Skin of body (tissue), 2 donors: Measurements from ENCODE around the gene DTHD1. TPM values are rescaled to one million over a fixed set of nuclear protein-coding genes. Genes with fewer than 3 reads are reported as not detected.

Experiments
- DNase-seq: peaks from one replicate; lab custom pipeline; 2025; lab: John Stamatoyannopoulos, UW
- total RNA-seq: library from RNA; depleted of rRNA; stranded (reverse); fragments of >200 nt; gene quantifications from one replicate; pipeline ENCODE4 v1.2.3, GENCODE V29; 2014

Gene DTHD1
- total RNA-seq, 1 donor from 2014 or later: 0.39 TPM

DNA sequence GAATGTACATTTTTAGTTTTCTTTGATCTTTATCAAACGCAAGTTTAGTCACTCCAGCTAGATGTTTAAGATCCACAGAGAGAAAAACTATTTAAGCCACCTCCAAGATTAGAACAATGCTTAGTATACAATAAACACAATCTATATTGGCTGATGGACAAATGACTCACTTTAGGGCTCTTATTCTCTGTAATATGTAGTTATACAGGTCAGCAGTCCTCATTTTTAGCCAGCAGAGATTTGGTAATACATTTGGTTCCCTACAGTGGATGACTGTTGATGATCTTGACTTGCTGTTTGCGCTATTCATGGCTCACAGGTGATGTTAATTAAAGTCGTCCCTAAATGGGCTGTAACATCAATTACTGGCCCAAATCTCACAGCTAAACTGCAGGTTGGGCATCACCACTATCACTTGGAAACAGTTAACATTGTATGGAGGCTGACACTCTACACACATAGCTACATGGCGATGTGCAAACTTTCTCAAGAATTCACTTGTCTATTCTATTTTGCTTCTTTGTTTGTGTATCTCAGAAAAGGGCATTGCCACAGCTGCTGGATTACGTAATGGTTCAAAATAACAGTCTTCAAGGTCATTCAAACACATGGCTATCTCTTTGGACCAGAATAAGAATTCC is 11.8 kb upstream of the DTHD1 start:
- DNase-seq: no peak

GRCh38 chr4:36273276-36273675 is 8.1 kb upstream of the DTHD1 start:
- DNase-seq: no peak

- DNase-seq: no peak
Observed at GRCh38 chr4:36274158-36274557, 7.3 kb upstream of the DTHD1 start.

GRCh38 chr4:36277533-36277932 is 3.9 kb upstream of the DTHD1 start:
- DNase-seq: no peak

DNA sequence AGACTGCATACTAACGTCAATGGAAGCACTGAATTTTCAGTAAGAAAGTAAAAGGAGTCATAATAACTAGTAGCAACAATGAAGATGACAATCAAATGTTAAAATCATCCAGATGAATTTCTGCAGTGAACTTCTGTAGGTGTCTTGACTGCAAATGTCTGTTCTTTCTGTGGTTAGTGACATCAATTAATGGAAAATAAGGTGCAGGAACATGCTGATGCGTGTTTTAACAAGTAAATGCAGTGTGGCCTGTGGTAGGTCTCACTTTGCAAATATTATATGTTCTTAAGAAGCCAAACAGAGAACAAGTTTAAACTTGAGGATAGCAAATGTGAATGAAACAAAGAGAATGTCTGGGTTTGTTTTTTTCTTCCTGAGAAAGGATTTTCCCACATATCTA is 2.6 kb upstream of the DTHD1 start:
- DNase-seq: no peak

GRCh38 chr4:36280555-36280954 is 861 bp upstream of the DTHD1 start:
- no peak for DNase-seq

DNA sequence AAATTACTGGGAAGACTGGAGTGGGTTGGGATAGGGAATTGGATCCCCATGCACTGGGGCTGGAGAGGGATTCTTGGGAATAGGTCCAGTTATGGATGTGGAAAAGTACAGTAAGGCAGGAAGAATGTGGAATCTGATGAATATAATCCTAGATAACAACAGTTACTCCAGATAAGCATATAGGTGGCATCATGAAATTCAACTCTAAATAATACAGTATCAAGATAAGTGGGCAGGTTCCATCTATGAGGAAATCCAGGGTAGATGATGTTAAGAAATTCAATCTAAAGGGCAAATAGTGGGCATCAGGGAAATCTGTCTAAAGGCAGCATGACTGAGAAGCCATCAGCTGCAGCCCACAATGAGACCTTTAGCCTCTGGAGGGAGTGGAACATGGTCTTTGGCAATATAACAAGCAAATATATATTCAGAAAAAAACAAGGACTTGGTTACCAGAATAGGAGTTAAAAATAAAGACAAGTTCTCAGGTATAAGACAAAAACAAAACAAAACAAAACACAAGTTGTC is 1.2 kb downstream of the DTHD1 start:
- no peak for DNase-seq

DNA sequence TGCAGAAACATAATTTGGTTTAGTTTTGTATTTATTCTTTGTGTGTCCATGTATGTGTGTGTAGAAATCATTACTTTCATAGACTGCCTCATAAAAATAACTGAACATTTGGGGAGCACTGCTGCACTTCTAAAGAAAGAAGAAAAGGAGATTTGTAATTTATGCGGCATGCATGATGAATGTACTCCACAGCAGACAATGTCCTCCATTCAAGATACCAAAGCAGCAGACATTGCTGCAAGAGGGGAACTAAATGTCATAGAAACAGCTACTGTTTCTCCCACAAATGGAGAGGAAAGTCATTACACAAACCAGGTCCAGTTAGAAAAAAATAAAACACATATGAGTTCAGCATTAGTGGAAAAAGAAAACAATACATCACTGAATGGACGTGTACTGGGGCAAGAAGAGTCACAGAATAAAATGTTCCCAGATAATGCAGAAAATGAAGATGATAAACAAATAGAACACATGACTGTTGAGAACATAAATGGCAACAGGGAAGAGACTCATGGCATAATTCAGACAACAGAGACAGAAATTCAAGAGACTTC is 2.6 kb downstream of the DTHD1 start:
- no peak for DNase-seq

- no peak for DNase-seq
Observed at GRCh38 chr4:36285784-36286480, 4.5 kb downstream of the DTHD1 start.

DNA sequence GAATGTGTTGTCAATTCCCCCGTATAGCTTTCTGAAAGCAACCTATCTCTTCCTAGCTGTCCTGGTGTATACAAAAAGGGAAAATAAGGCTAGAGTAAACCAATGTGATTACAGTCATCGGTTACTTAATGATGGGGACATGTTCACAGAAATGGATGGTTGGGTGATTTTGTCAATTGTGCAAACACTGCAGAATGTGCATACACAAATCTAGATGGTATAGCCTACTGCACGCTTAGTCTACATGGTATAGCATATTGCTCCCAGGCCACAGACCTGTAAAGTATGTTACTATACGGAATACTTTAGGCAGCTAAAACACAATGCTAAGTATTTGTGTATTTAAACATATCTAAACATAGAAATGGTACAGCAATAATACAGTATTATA is 5.1 kb downstream of the DTHD1 start:
- DNase-seq: no peak

GRCh38 chr4:36288731-36289426 is 7.5 kb downstream of the DTHD1 start:
- no peak for DNase-seq

- no peak for DNase-seq
Observed at GRCh38 chr4:36290641-36291040, 9.2 kb downstream of the DTHD1 start.

- DNase-seq: no peak
Observed at GRCh38 chr4:36292556-36293188, 11.3 kb downstream of the DTHD1 start.

GRCh38 chr4:36301127-36301526 is 19.7 kb downstream of the DTHD1 start:
- no peak for DNase-seq

DNA sequence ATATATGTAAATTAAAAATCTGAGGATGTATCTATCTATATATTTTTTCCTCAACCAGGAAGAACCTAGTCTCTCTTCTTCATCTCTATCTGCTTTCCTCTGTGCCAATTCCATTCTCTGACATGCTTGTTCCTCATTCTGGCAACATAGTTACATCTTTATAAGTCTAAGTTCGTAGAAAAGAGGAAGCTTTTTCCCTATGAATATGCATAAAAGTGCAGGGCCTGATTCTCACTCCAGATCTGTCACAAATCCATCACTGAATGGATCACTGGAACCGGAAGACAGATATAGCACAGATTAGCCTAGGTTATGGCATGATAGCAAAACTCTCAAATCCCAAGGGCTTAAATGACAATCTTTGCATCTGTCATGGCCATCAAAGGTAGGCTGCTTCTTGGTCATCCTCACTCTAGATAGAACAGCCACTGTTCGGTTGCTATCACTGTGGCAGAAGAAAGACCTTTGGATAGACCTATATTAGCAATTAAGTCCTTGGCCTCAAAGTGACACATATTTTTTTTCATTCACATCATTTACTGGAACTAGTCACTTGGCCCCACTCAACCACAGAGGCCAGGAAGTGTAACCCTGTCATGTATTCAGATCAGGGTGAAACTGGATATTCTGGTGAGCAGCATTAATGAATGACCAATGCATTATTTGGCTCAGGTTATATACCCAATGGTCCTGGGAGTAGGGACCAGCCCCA is 22.2 kb downstream of the DTHD1 start:
- no peak for DNase-seq

- no peak for DNase-seq
Observed at GRCh38 chr4:36304138-36304681, 22.8 kb downstream of the DTHD1 start.

- no peak for DNase-seq
Observed at GRCh38 chr4:36308150-36308549, 26.7 kb downstream of the DTHD1 start.

DNA sequence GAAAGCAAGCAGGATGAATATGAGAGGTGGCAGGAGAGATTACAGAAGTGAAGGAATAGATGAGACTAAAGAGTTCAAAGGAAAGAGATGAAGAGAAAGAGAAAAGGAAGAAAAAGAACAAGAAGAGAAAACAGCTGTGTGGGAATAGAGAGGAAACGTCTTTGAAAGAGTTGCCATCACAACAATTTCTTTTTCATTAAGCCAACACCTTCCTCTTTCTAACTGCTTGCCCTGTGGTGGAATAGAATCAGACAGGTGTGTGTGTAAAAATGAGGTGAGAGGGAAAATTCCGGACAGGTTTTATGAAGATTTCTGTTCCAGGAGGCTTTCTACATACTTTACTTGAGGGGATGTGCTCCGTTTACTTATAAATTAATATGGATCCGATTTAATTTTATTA is 28.8 kb downstream of the DTHD1 start:
- DNase-seq: no peak

GRCh38 chr4:36310793-36311192 is 29.4 kb downstream of the DTHD1 start:
- DNase-seq: no peak

DNA sequence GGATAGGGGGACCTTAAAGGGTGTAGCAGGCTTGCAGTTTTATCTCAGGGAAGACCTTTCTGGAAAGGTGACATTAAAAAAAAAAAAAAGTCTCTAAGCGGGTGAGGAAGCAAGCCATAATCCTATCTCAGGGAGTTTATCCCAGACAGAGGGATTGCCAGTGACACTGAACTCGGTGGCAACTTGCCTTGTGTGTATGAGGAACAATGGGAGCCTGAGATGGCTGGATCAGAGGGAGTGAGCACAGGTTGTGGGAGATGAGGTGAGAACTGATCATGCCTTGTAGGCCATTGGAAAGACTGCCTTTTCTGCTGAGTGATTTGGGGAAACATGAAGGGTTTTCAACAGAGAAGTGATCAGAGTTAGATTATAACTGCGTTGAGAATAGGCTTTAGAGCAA is 31.1 kb downstream of the DTHD1 start:
- no peak for DNase-seq

GRCh38 chr4:36313301-36313700 is 31.9 kb downstream of the DTHD1 start:
- no peak for DNase-seq
